HK-2 (cell line): ENCODE measurements around the gene AMPD3.

ENCODE experiments used
- DNase-seq: peaks from one replicate; pipeline ENCODE4 v3.0.0-alpha.2; 2018; ENCODE audit not compliant: unreplicated experiment

AMPD3 gene

GRCh38 chr11:10503777-10504480 is 48.9 kb downstream of the AMPD3 start:
- no peak for DNase-seq

- no peak for DNase-seq
Measured at GRCh38 chr11:10504490-10504889, 49.4 kb downstream of the AMPD3 start.

- DNase-seq, result no peak
Measured at GRCh38 chr11:10505278-10506007, 50.4 kb downstream of the AMPD3 start.

GRCh38 chr11:10506008-10506370 is 50.9 kb downstream of the AMPD3 start:
- no peak for DNase-seq

GRCh38 chr11:10511181-10511621 is 56.1 kb downstream of the AMPD3 start:
- no peak for DNase-seq

GRCh38 chr11:10514202-10514601 is 59.1 kb downstream of the AMPD3 start:
- no peak for DNase-seq

- no peak for DNase-seq
Measured at GRCh38 chr11:10514709-10515108, 59.6 kb downstream of the AMPD3 start.

- DNase-seq, result no peak
Measured at GRCh38 chr11:10515418-10515817, 60.4 kb downstream of the AMPD3 start.

GRCh38 chr11:10518123-10518522 is 63.1 kb downstream of the AMPD3 start:
- DNase-seq, result no peak

- no peak for DNase-seq
Measured at GRCh38 chr11:10518891-10519290, 63.8 kb downstream of the AMPD3 start.

GRCh38 chr11:10519630-10520029 is 64.6 kb downstream of the AMPD3 start:
- no peak for DNase-seq

GRCh38 chr11:10520562-10520961 is 65.5 kb downstream of the AMPD3 start:
- DNase-seq, result no peak

- DNase-seq, result no peak
Measured at GRCh38 chr11:10522276-10522675, 67.2 kb downstream of the AMPD3 start.

GRCh38 chr11:10522921-10523320 is 67.9 kb downstream of the AMPD3 start:
- DNase-seq, result no peak

- DNase-seq, result no peak
Measured at GRCh38 chr11:10524471-10524870, 69.4 kb downstream of the AMPD3 start.

GRCh38 chr11:10526974-10527918 is 72.2 kb downstream of the AMPD3 start:
- DNase-seq, result no peak

GRCh38 chr11:10528121-10528520 is 73.1 kb downstream of the AMPD3 start:
- DNase-seq, result no peak

GRCh38 chr11:10529279-10529678 is 74.2 kb downstream of the AMPD3 start:
- DNase-seq, result no peak

- no peak for DNase-seq
Measured at GRCh38 chr11:10532526-10532925, 77.5 kb downstream of the AMPD3 start.

- DNase-seq, result no peak
Measured at GRCh38 chr11:10533323-10533722, 78.3 kb downstream of the AMPD3 start.

GRCh38 chr11:10534316-10534715 is 79.3 kb downstream of the AMPD3 start:
- no peak for DNase-seq

GRCh38 chr11:10537600-10537999 is 82.5 kb downstream of the AMPD3 start:
- no peak for DNase-seq
